Endodermal cell (in vitro differentiated cells): ENCODE measurements around the gene LRRC17. TPM values are rescaled to one million over a fixed set of nuclear protein-coding genes. Genes with fewer than 3 reads are reported as not detected.

Source experiments
- DNase-seq: peaks from one replicate; pipeline ENCODE4 v3.0.0-alpha.2; 2017
- H3K27ac ChIP-seq: 2 replicates; pipeline ENCODE4 v1.5.1; 2013; ENCODE audit warnings: mild to moderate bottlenecking, low read depth, low read length, moderate library complexity
- H3K27me3 ChIP-seq: 2 replicates; pipeline ENCODE4 v1.6.1; 2013; ENCODE audit warnings: mild to moderate bottlenecking, low read length, moderate library complexity; ENCODE audit not compliant: insufficient read depth, control insufficient read depth, poor library complexity, severe bottlenecking
- H3K36me3 ChIP-seq: 2 replicates; pipeline ENCODE4 v1.7.0; 2013; ENCODE audit warnings: mild to moderate bottlenecking, low read length, moderate library complexity; ENCODE audit not compliant: control insufficient read depth, insufficient read depth
- H3K4me1 ChIP-seq: one replicate; pipeline ENCODE4 v1.7.0; 2013; ENCODE audit warnings: low read length; ENCODE audit not compliant: control insufficient read depth, insufficient read depth
- H3K4me3 ChIP-seq: 2 replicates; pipeline ENCODE4 v1.5.1; 2013; ENCODE audit warnings: mild to moderate bottlenecking, low read length, moderate library complexity
- H3K9ac ChIP-seq: 2 replicates; pipeline ENCODE4 v1.6.1; 2013; ENCODE audit warnings: mild to moderate bottlenecking, low read length, moderate library complexity; ENCODE audit not compliant: poor library complexity, severe bottlenecking; ENCODE audit errors: extremely low read depth
- H3K9me3 ChIP-seq: 2 replicates; pipeline ENCODE4 v1.6.1; 2013; ENCODE audit warnings: mild to moderate bottlenecking, low read length, moderate library complexity; ENCODE audit not compliant: control insufficient read depth
- H3K27ac Mint-ChIP-seq: 2 replicates; pipeline ENCODE4 v1.8.0; 2020; ENCODE audit warnings: mixed read lengths
- H3K27me3 Mint-ChIP-seq: 2 replicates; pipeline ENCODE4 v1.8.0; 2021; ENCODE audit warnings: mild to moderate bottlenecking, mixed read lengths; ENCODE audit not compliant: insufficient read depth
- H3K36me3 Mint-ChIP-seq: 2 replicates; pipeline ENCODE4 v1.8.0; 2020; ENCODE audit warnings: low read depth, mixed read lengths
- H3K4me1 Mint-ChIP-seq: 2 replicates; pipeline ENCODE4 v1.8.0; 2020; ENCODE audit warnings: mixed read lengths
- H3K4me3 Mint-ChIP-seq: 2 replicates; pipeline ENCODE4 v1.8.0; 2020; ENCODE audit warnings: mild to moderate bottlenecking, moderate library complexity, mixed read lengths
- H3K9me3 Mint-ChIP-seq: 2 replicates; pipeline ENCODE4 v1.8.0; 2020; ENCODE audit warnings: mild to moderate bottlenecking, mixed read lengths
- CTCF ChIP-seq: fragments of 200-600 bp; sonication (generic); conservative IDR thresholded peaks from 2 replicates; pipeline ENCODE4 v1.5.0; 2021; ENCODE audit warnings: antibody characterized with exemption, mild to moderate bottlenecking
- WGBS, 2 experiments: methylation state at CpG; one replicate each; pipeline versions ENCODE4 v1.1.5 to v1.1.7; 2013; ENCODE audit warnings: missing lambda C conversion rate in 2 of 2, mixed read lengths in 1 of 2; ENCODE audit not compliant: insufficient coverage in 1 of 2, insufficient read length in 1 of 2; 5-methylcytosine and 5-hydroxymethylcytosine counted together
- total RNA-seq, 2 donors: library from RNA; stranded (reverse); fragmentation: NEBNext Ultra II Directional in 1 of 2; extraction: Animal tissue kit (Norgen Biotek cat#: 25700) in 1 of 2; gene quantifications; 2 replicates in 1 of 2; 3 replicates in 1 of 2; pipeline ENCODE4 v1.2.1, GENCODE V29; 2021

The LRRC17 gene
- total RNA-seq, 2 donors from 2014 or later = 0.18 to 0.53 TPM

GRCh38 chr7:102978284-102978683, 65.5 kb downstream of the LRRC17 start:
- Mint-ChIP-seq H3K4me1 (no peaks in the 10 kb centered on the region), H3K27me3 (no peaks in the 10 kb centered on the region), H3K27ac (no peak overlapping the region), H3K9me3 (peaks cover 5% of the 10 kb centered on the region), H3K4me3 (no peak overlapping the region), H3K36me3 (peaks cover 3% of the 10 kb centered on the region)
- H3K27me3 ChIP-seq = no peaks in the 10 kb centered on the region
- H3K4me3 ChIP-seq = no peak overlapping the region
- 88 to 95% methylated on average over 3 to 6 of the region's 6 CpGs for WGBS, 2 experiments
- DNase-seq = peak; percentile 58
- H3K9ac ChIP-seq = no peak overlapping the region
- peaks cover 10% of the 10 kb centered on the region for H3K9me3 ChIP-seq
- TF ChIP-seq CTCF = no peak
- no peak overlapping the region for H3K27ac ChIP-seq
- H3K36me3 ChIP-seq = no peaks in the 10 kb centered on the region
- no peaks in the 10 kb centered on the region for H3K4me1 ChIP-seq

GRCh38 chr7:102979670-102980069, 66.9 kb downstream of the LRRC17 start:
- peaks cover 3% of the 10 kb centered on the region for H3K36me3 Mint-ChIP-seq
- DNase-seq = no peak
- Histone ChIP-seq H3K4me1 (no peaks in the 10 kb centered on the region), H3K27ac (no peak overlapping the region), H3K27me3 (no peaks in the 10 kb centered on the region), H3K4me3 (no peak overlapping the region), H3K9me3 (peaks cover 10% of the 10 kb centered on the region), H3K9ac (no peak overlapping the region), H3K36me3 (no peaks in the 10 kb centered on the region)
- H3K27me3 Mint-ChIP-seq = no peaks in the 10 kb centered on the region
- TF ChIP-seq CTCF = no peak
- H3K4me3 Mint-ChIP-seq = no peak overlapping the region
- H3K4me1 Mint-ChIP-seq = no peaks in the 10 kb centered on the region
- H3K9me3 Mint-ChIP-seq = peaks cover 5% of the 10 kb centered on the region
- H3K27ac Mint-ChIP-seq = no peak overlapping the region

- no peak for TF ChIP-seq CTCF
- Histone ChIP-seq H3K4me1 (no peaks in the 10 kb centered on the region), H3K27me3 (no peaks in the 10 kb centered on the region), H3K9me3 (peaks cover 10% of the 10 kb centered on the region), H3K9ac (no peak overlapping the region), H3K4me3 (no peak overlapping the region), H3K36me3 (no peaks in the 10 kb centered on the region), H3K27ac (no peak overlapping the region)
- no peaks in the 10 kb centered on the region for H3K27me3 Mint-ChIP-seq
- no peak overlapping the region for H3K27ac Mint-ChIP-seq
- no peaks in the 10 kb centered on the region for H3K4me1 Mint-ChIP-seq
- H3K4me3 Mint-ChIP-seq = no peak overlapping the region
- H3K9me3 Mint-ChIP-seq = peaks cover 5% of the 10 kb centered on the region
- H3K36me3 Mint-ChIP-seq = peaks cover 3% of the 10 kb centered on the region
- no peak for DNase-seq
- WGBS, 2 experiments = 77 to 93% methylated on average over 2 of the region's 2 CpGs
Measured at GRCh38 chr7:102981451-102981850, 68.7 kb downstream of the LRRC17 start.
